IMR-90 (cell line): ENCODE data around the gene PTK6. TPM values are rescaled to one million over a fixed set of nuclear protein-coding genes. Genes with fewer than 3 reads are reported as not detected.

Source experiments
- ATAC-seq: fragments of 200-7000 bp; cut with Tn5 transposase; 2 replicates; pipeline ENCODE4 v1.9.1; 2020; ENCODE audit warnings: low read depth, mild to moderate bottlenecking, moderate library complexity
- BruUV-seq: library from RNA; stranded (reverse); fragments of 400-500 nt; replicated peaks from 2 replicates; lab custom pipeline; 2021; lab: Mats Ljungman, UMichigan
- CTCF ChIA-PET: fragments of 300-600 bp; formaldehyde crosslinking; extraction: SDS; loops from one replicate; lab custom pipeline; 2021; ENCODE audit warnings: antibody characterized with exemption; lab: Yijun Ruan, JAX
- POLR2A ChIA-PET: fragments of 300-600 bp; sonication (Branson Sonifier 250); formaldehyde crosslinking; loops from one replicate; lab custom pipeline; 2022; ENCODE audit warnings: antibody characterized with exemption; ENCODE audit not compliant: unreplicated experiment; lab: Charles Lee
- DNase-seq: peaks from one replicate; pipeline ENCODE4 v3.0.0; 2013
- H2AFZ ChIP-seq: replicated peaks from 2 replicates; pipeline ENCODE3; 2013; ENCODE audit warnings: low read length, mild to moderate bottlenecking; ENCODE audit not compliant: poor library complexity
- H2AK5ac ChIP-seq: 2 replicates; pipeline ENCODE4 v1.6.1; 2013; ENCODE audit warnings: low read depth, low read length, inconsistent platforms
- H2AK9ac ChIP-seq: replicated peaks from 2 replicates; pipeline ENCODE3; 2013; ENCODE audit warnings: mild to moderate bottlenecking, low read depth, low read length, moderate library complexity; ENCODE audit not compliant: poor library complexity
- H2BK120ac ChIP-seq: 2 replicates; pipeline ENCODE4 v1.6.1; 2013; ENCODE audit warnings: low read depth, low read length, inconsistent platforms
- H2BK15ac ChIP-seq: 3 replicates; pipeline ENCODE4 v1.6.1; 2013; ENCODE audit warnings: low read depth, low read length, inconsistent platforms
- H2BK20ac ChIP-seq: 2 replicates; pipeline ENCODE4 v1.6.1; 2013; ENCODE audit warnings: low read depth, mild to moderate bottlenecking, inconsistent platforms, low read length, moderate library complexity
- H2BK5ac ChIP-seq: 2 replicates; pipeline ENCODE4 v1.6.1; 2013; ENCODE audit warnings: mild to moderate bottlenecking, low read depth, low read length, inconsistent platforms; ENCODE audit not compliant: poor library complexity, severe bottlenecking
- H3K14ac ChIP-seq: replicated peaks from 2 replicates; pipeline ENCODE4 v1.6.1; 2013; ENCODE audit warnings: low read depth, low read length, inconsistent platforms
- H3K18ac ChIP-seq: 2 replicates; pipeline ENCODE4 v1.6.1; 2013; ENCODE audit warnings: low read depth, low read length, control low read depth
- H3K23ac ChIP-seq: 2 replicates; pipeline ENCODE4 v1.6.1; 2013; ENCODE audit warnings: low read depth, low read length, inconsistent platforms
- H3K27ac ChIP-seq: 2 replicates; pipeline ENCODE4 v1.5.1; 2013; ENCODE audit warnings: mild to moderate bottlenecking, control low read depth, low read length; ENCODE audit not compliant: insufficient read depth
- H3K27me3 ChIP-seq: 2 replicates; pipeline ENCODE4 v1.6.1; 2013; ENCODE audit warnings: low read length; ENCODE audit not compliant: control insufficient read depth, insufficient read depth
- H3K36me3 ChIP-seq: 2 replicates; pipeline ENCODE4 v1.6.1; 2013; ENCODE audit warnings: low read length, mixed read lengths; ENCODE audit not compliant: control insufficient read depth, insufficient read depth
- H3K4ac ChIP-seq: 2 replicates; pipeline ENCODE4 v1.6.1; 2013; ENCODE audit warnings: low read depth, low read length, inconsistent platforms
- H3K4me1 ChIP-seq: 2 replicates; pipeline ENCODE4 v1.6.1; 2013; ENCODE audit warnings: low read length, mixed read lengths; ENCODE audit not compliant: control insufficient read depth, insufficient read depth
- H3K4me2 ChIP-seq: 2 replicates; pipeline ENCODE4 v1.6.1; 2013; ENCODE audit warnings: low read depth, mild to moderate bottlenecking, control low read depth, low read length, moderate library complexity
- H3K4me3 ChIP-seq: 2 replicates; pipeline ENCODE4 v1.5.1; 2013; ENCODE audit warnings: low read depth, mild to moderate bottlenecking, control low read depth, low read length, moderate library complexity; ENCODE audit not compliant: insufficient read depth
- H3K56ac ChIP-seq: 2 replicates; pipeline ENCODE4 v1.6.1; 2013; ENCODE audit warnings: low read length, inconsistent platforms; ENCODE audit not compliant: insufficient read depth; ENCODE audit errors: extremely low read depth
- H3K79me1 ChIP-seq, 2 experiments: 2 replicates each; pipeline ENCODE4 v1.6.1; 2013; ENCODE audit warnings: low read length in 2 of 2, inconsistent platforms in 1 of 2, low read depth in 1 of 2
- H3K9ac ChIP-seq: 2 replicates; pipeline ENCODE4 v1.6.1; 2013; ENCODE audit warnings: low read depth, low read length, control low read depth
- H3K9me1 ChIP-seq: 2 replicates; pipeline ENCODE4 v1.6.1; 2013; ENCODE audit warnings: low read length, inconsistent platforms; ENCODE audit not compliant: insufficient read depth
- H3K9me3 ChIP-seq: 2 replicates; pipeline ENCODE4 v1.6.1; 2013; ENCODE audit warnings: low read length; ENCODE audit not compliant: control insufficient read depth, insufficient read depth
- H4K20me1 ChIP-seq: 2 replicates; pipeline ENCODE4 v1.6.1; 2013; ENCODE audit warnings: low read length, inconsistent platforms; ENCODE audit not compliant: insufficient read depth
- H4K5ac ChIP-seq: 2 replicates; pipeline ENCODE4 v1.6.1; 2013; ENCODE audit warnings: mild to moderate bottlenecking, low read depth, low read length, control low read depth
- H4K8ac ChIP-seq, 2 experiments: 2 replicates each; pipeline ENCODE4 v1.6.1; 2013; ENCODE audit warnings: low read depth in 2 of 2, low read length in 2 of 2, control low read depth in 1 of 2, inconsistent platforms in 1 of 2
- H4K91ac ChIP-seq: 2 replicates; pipeline ENCODE4 v1.6.1; 2013; ENCODE audit warnings: low read depth, low read length, inconsistent platforms; ENCODE audit not compliant: insufficient read depth
- BHLHE40 ChIP-seq: fragments of 150-350 bp; IDR thresholded peaks from 2 replicates; pipeline ENCODE4 v1.6.1; 2016; ENCODE audit warnings: mild to moderate bottlenecking, low read depth, low read length
- CEBPB ChIP-seq: IDR thresholded peaks from 2 replicates; pipeline ENCODE4 v1.6.1; 2012; ENCODE audit warnings: low read depth, low read length, improper control_type of control experiment
- CHD1 ChIP-seq: IDR thresholded peaks from 2 replicates; pipeline ENCODE4 v1.6.1; 2012; ENCODE audit warnings: low read depth, low read length, improper control_type of control experiment
- FOS ChIP-seq: fragments of 150-350 bp; IDR thresholded peaks from 2 replicates; pipeline ENCODE4 v1.6.1; 2016; ENCODE audit warnings: low read depth, low read length
- MAFK ChIP-seq: IDR thresholded peaks from 2 replicates; pipeline ENCODE4 v1.6.1; 2012; ENCODE audit warnings: low read depth, low read length, improper control_type of control experiment
- MAZ ChIP-seq: IDR thresholded peaks from 2 replicates; pipeline ENCODE4 v1.6.1; 2012; ENCODE audit warnings: low read depth, mild to moderate bottlenecking, low read length, improper control_type of control experiment, moderate library complexity, borderline replicate concordance
- MXI1 ChIP-seq: IDR thresholded peaks from 2 replicates; pipeline ENCODE4 v1.6.1; 2012; ENCODE audit warnings: low read depth, mild to moderate bottlenecking, low read length, moderate library complexity, borderline replicate concordance
- NFE2L2 ChIP-seq: fragments of 150-350 bp; IDR thresholded peaks from 2 replicates; pipeline ENCODE4 v1.6.1; 2016; ENCODE audit warnings: low read depth, mild to moderate bottlenecking, low read length
- POLR2A ChIP-seq: IDR thresholded peaks from 2 replicates; pipeline ENCODE4 v1.6.1; 2012; ENCODE audit warnings: mild to moderate bottlenecking, low read depth, low read length
- RAD21 ChIP-seq: IDR thresholded peaks from 2 replicates; pipeline ENCODE4 v1.6.1; 2012; ENCODE audit warnings: low read length, improper control_type of control experiment
- RCOR1 ChIP-seq: IDR thresholded peaks from 2 replicates; pipeline ENCODE4 v1.6.1; 2012; ENCODE audit warnings: mild to moderate bottlenecking, low read length, improper control_type of control experiment; ENCODE audit not compliant: insufficient replicate concordance
- RFX5 ChIP-seq: IDR thresholded peaks from 2 replicates; pipeline ENCODE4 v1.8.0; 2012; ENCODE audit warnings: low read depth, mild to moderate bottlenecking, low read length, moderate library complexity
- SMC3 ChIP-seq: fragments of 150-350 bp; IDR thresholded peaks from 2 replicates; pipeline ENCODE4 v1.6.1; 2016; ENCODE audit warnings: low read depth, mild to moderate bottlenecking, antibody characterized with exemption, low read length, moderate library complexity
- WGBS, 2 experiments: methylation state at CpG; one replicate each; pipeline versions ENCODE4 v1.1.5 to v1.1.7; 2013; ENCODE audit warnings: missing lambda C conversion rate in 2 of 2; ENCODE audit not compliant: insufficient read length in 1 of 2; ENCODE audit errors: extremely low coverage in 2 of 2; 5-methylcytosine and 5-hydroxymethylcytosine counted together
- dilution Hi-C: fragments of 300-500 bp; cut with HindIII; formaldehyde crosslinking; loops from one replicate; pipeline ENCODE4 v1.14.3; 2018; ENCODE audit warnings: low sequenced_read_pairs; ENCODE audit not compliant: unreplicated experiment
- in situ Hi-C: fragments of 300-500 bp; cut with MboI; formaldehyde crosslinking; loops from 3 replicates; pipeline ENCODE4 v1.14.3; 2019; ENCODE audit warnings: low sequenced_read_pairs, inconsistent platforms, mixed read lengths
- intact Hi-C: fragments of 100-400 bp; cut with micrococcal nuclease; formaldehyde crosslinking; loops from 2 replicates; pipeline ENCODE4 v1.10.0; 2022
- polyA plus RNA-seq, 3 experiments: library from polyadenylated mRNA; depleted of rRNA; stranded (reverse); fragments of >200 nt; gene quantifications; 2 replicates each; pipeline ENCODE4 v1.2.3, GENCODE V29; 2012; ENCODE audit warnings: low replicate concordance in 1 of 3
- total RNA-seq: library from RNA; depleted of rRNA; stranded (reverse); fragments of >200 nt; gene quantifications from 2 replicates; pipeline ENCODE4 v1.2.3, GENCODE V29; 2012
- TF ChIP-seq, protein P1 (sequence below): fragments of 150-350 bp; IDR thresholded peaks from 2 replicates; pipeline ENCODE4 v1.6.1; 2017; ENCODE audit warnings: mild to moderate bottlenecking, antibody characterized with exemption, low read length, low read depth
- TF ChIP-seq, protein P2 (sequence below): fragments of 150-350 bp; IDR thresholded peaks from 2 replicates; pipeline ENCODE4 v1.6.1; 2016; ENCODE audit warnings: low read depth, mild to moderate bottlenecking, low read length, moderate library complexity, borderline replicate concordance
- TF ChIP-seq, protein P3 (sequence below): conservative IDR thresholded peaks from 2 replicates; pipeline ENCODE4 v1.5.1; 2012; ENCODE audit warnings: mild to moderate bottlenecking, low read depth, low read length, improper control_type of control experiment

PTK6 gene
- total and polyA plus RNA-seq, 2 of the 4 experiments (the other 2 are of a cell fraction): not detected

DNA sequence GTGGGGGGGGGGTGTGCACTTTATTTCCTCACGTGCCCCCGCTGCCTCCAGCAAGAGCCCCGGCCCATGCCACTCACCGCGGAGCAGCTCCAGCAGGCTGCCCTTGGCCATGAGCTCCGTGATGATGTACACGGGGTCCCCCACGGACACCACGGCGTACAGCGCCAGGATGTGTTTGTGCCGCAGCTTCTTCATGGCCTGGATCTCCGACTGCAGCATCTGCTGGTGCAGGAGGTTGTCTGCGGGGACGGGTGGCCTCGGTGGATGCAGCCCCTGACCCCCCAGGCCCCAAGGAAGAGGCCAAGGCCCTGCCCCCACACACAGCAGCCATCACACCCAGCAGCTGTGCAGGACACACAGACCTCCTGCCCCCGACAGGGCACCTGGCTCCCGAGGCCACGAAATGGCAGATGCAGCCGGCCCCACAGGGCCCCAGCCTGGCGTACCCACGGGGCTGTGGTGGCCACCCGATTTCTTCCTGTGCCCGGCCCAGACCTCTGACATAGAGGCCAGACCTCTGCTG lies 4.7 kb downstream of the PTK6 start:
- H2AFZ ChIP-seq: no peak overlapping the region
- no peaks in the 10 kb centered on the region for H3K79me1 ChIP-seq
- no peak overlapping the region for H2BK20ac ChIP-seq
- H3K27me3 ChIP-seq: peaks cover 4% of the 10 kb centered on the region; the same call in 1 of the 2 replicates
- 75% methylated on average over 15 of the region's 24 CpGs; no CpG with 5 or more reads in 1 of the 2 experiments for WGBS, 2 experiments
- no peaks in the 10 kb centered on the region for H3K9me1 ChIP-seq
- peak overlapping the region; percentile 20 for H2BK5ac ChIP-seq
- H3K18ac ChIP-seq: no peak overlapping the region
- no TSS peak for BruUV-seq
- no peak overlapping the region for H3K27ac ChIP-seq
- H3K4me2 ChIP-seq: no peak overlapping the region
- no peak overlapping the region for H2AK5ac ChIP-seq
- H2AK9ac ChIP-seq: peak overlapping the region; percentile 55
- no peak for TF ChIP-seq MXI1
- no peak for TF ChIP-seq CHD1
- no peak for TF ChIP-seq RAD21
- TF ChIP-seq BHLHE40: no peak
- no peak for TF ChIP-seq MAFK
- no peak for TF ChIP-seq FOS
- TF ChIP-seq, protein P1, sequence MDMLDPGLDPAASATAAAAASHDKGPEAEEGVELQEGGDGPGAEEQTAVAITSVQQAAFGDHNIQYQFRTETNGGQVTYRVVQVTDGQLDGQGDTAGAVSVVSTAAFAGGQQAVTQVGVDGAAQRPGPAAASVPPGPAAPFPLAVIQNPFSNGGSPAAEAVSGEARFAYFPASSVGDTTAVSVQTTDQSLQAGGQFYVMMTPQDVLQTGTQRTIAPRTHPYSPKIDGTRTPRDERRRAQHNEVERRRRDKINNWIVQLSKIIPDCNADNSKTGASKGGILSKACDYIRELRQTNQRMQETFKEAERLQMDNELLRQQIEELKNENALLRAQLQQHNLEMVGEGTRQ: no peak
- TF ChIP-seq RCOR1: no peak
- TF ChIP-seq CEBPB: no peak
- TF ChIP-seq, protein P2, sequence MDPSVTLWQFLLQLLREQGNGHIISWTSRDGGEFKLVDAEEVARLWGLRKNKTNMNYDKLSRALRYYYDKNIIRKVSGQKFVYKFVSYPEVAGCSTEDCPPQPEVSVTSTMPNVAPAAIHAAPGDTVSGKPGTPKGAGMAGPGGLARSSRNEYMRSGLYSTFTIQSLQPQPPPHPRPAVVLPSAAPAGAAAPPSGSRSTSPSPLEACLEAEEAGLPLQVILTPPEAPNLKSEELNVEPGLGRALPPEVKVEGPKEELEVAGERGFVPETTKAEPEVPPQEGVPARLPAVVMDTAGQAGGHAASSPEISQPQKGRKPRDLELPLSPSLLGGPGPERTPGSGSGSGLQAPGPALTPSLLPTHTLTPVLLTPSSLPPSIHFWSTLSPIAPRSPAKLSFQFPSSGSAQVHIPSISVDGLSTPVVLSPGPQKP: no peak
- no peak for TF ChIP-seq MAZ
- no peak for TF ChIP-seq NFE2L2
- TF ChIP-seq, protein P3, sequence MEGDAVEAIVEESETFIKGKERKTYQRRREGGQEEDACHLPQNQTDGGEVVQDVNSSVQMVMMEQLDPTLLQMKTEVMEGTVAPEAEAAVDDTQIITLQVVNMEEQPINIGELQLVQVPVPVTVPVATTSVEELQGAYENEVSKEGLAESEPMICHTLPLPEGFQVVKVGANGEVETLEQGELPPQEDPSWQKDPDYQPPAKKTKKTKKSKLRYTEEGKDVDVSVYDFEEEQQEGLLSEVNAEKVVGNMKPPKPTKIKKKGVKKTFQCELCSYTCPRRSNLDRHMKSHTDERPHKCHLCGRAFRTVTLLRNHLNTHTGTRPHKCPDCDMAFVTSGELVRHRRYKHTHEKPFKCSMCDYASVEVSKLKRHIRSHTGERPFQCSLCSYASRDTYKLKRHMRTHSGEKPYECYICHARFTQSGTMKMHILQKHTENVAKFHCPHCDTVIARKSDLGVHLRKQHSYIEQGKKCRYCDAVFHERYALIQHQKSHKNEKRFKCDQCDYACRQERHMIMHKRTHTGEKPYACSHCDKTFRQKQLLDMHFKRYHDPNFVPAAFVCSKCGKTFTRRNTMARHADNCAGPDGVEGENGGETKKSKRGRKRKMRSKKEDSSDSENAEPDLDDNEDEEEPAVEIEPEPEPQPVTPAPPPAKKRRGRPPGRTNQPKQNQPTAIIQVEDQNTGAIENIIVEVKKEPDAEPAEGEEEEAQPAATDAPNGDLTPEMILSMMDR: no peak
- TF ChIP-seq SMC3: no peak
- no peak for TF ChIP-seq POLR2A
- TF ChIP-seq RFX5: no peak
- H3K4me3 ChIP-seq: no peak overlapping the region
- intact Hi-C loops (loop anchor here (10.0 kb wide), 1 partner anchor 122 kb away; the partner anchor contains the start of genes RTEL1 and STMN3), dilution Hi-C loops (no loop called here), in situ Hi-C loops (loop anchor here (10.0 kb wide), 2 partner anchors 332 to 442 kb away; partner anchors contain the start of genes ABHD16B, SAMD10 and TPD52L2)
- H3K56ac ChIP-seq: no peak overlapping the region
- H4K91ac ChIP-seq: no peak overlapping the region
- no peak overlapping the region for H3K9ac ChIP-seq
- H4K8ac ChIP-seq: no peak overlapping the region
- ATAC-seq: no peak
- no peak overlapping the region for H2BK15ac ChIP-seq
- H3K23ac ChIP-seq: no peak overlapping the region
- no peaks in the 10 kb centered on the region for H4K20me1 ChIP-seq
- H2BK120ac ChIP-seq: no peak overlapping the region
- H3K14ac ChIP-seq: no peak overlapping the region
- ChIA-PET POLR2A (no interaction called here), CTCF (no interaction called here)
- DNase-seq: no peak
- H3K4ac ChIP-seq: no peak overlapping the region
- H3K36me3 ChIP-seq: no peaks in the 10 kb centered on the region
- H4K5ac ChIP-seq: no peak overlapping the region
- H3K9me3 ChIP-seq: no peaks in the 10 kb centered on the region
- H3K4me1 ChIP-seq: no peaks in the 10 kb centered on the region; the same call in 1 of the 2 replicates
